ENCODE data around the gene CFAP300. TPM values are rescaled to one million over a fixed set of nuclear protein-coding genes. Genes with fewer than 3 reads are reported as not detected.

Gene CFAP300
- total RNA-seq, 1 donor from 2014 or later = 7.2 TPM

DNA sequence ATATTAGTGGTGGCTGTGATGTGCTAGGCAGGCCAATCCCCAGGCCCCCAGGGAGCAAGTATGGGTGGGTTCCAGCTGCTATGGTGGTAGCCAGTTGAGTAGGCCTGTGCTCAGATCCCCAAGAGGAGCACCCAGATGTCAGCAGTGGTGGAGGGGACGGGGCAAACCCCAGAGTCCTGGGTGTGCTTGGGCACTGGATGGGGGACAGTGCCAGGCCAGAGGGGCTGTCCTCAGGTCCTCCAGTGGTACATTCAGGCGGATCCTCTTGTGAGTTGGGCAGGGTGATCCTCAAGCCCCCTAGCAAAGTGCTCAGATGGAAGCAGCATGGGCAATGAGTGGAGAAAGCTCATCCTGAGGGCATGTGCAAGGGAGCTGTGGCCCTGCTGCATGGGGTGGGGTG is 26.0 kb downstream of the CFAP300 start:
- intact Hi-C loops (cut with DNase I) = no loop called here
- no peak overlapping the region for H3K27ac ChIP-seq
- no peak for ATAC-seq

GRCh38 chr11:102079625-102080024 is 32.4 kb downstream of the CFAP300 start:
- Histone ChIP-seq H3K27me3 (ENCODE audit: low read depth) (no peaks in the 10 kb centered on the region), H3K36me3 (no peaks in the 10 kb centered on the region), H3K27ac (no peak overlapping the region), H3K9me3 (no peaks in the 10 kb centered on the region), H3K4me1 (no peaks in the 10 kb centered on the region), H3K4me3 (no peak overlapping the region)
- TF ChIP-seq, protein P1, sequence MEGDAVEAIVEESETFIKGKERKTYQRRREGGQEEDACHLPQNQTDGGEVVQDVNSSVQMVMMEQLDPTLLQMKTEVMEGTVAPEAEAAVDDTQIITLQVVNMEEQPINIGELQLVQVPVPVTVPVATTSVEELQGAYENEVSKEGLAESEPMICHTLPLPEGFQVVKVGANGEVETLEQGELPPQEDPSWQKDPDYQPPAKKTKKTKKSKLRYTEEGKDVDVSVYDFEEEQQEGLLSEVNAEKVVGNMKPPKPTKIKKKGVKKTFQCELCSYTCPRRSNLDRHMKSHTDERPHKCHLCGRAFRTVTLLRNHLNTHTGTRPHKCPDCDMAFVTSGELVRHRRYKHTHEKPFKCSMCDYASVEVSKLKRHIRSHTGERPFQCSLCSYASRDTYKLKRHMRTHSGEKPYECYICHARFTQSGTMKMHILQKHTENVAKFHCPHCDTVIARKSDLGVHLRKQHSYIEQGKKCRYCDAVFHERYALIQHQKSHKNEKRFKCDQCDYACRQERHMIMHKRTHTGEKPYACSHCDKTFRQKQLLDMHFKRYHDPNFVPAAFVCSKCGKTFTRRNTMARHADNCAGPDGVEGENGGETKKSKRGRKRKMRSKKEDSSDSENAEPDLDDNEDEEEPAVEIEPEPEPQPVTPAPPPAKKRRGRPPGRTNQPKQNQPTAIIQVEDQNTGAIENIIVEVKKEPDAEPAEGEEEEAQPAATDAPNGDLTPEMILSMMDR (IDR thresholded peaks at IDR 0.05) = no peak
- DNase-seq = no peak
- intact Hi-C loops (cut with DNase I) = no loop called here
- ATAC-seq = no peak

More for the DNA sequence above, 26.0 kb downstream of the CFAP300 start:
- no peak overlapping the region for H3K4me3 ChIP-seq
- peaks cover 20% of the 10 kb centered on the region for H3K9me3 ChIP-seq
- no peak for DNase-seq
- no peaks in the 10 kb centered on the region for H3K36me3 ChIP-seq
- TF ChIP-seq, protein P1 (IDR thresholded peaks at IDR 0.05) = no peak
- no peaks in the 10 kb centered on the region for H3K4me1 ChIP-seq
- H3K27me3 ChIP-seq (ENCODE audit: low read depth) = no peaks in the 10 kb centered on the region

GRCh38 chr11:102081313-102081712 is 34.1 kb downstream of the CFAP300 start:
- ATAC-seq (no peak), DNase-seq (no peak)
- Histone ChIP-seq H3K4me1 (no peaks in the 10 kb centered on the region), H3K36me3 (no peaks in the 10 kb centered on the region), H3K9me3 (no peaks in the 10 kb centered on the region), H3K4me3 (no peak overlapping the region), H3K27me3 (ENCODE audit: low read depth) (no peaks in the 10 kb centered on the region), H3K27ac (no peak overlapping the region)
- intact Hi-C loops (cut with DNase I) = no loop called here
- TF ChIP-seq, protein P1 (IDR thresholded peaks at IDR 0.05) = no peak

DNA sequence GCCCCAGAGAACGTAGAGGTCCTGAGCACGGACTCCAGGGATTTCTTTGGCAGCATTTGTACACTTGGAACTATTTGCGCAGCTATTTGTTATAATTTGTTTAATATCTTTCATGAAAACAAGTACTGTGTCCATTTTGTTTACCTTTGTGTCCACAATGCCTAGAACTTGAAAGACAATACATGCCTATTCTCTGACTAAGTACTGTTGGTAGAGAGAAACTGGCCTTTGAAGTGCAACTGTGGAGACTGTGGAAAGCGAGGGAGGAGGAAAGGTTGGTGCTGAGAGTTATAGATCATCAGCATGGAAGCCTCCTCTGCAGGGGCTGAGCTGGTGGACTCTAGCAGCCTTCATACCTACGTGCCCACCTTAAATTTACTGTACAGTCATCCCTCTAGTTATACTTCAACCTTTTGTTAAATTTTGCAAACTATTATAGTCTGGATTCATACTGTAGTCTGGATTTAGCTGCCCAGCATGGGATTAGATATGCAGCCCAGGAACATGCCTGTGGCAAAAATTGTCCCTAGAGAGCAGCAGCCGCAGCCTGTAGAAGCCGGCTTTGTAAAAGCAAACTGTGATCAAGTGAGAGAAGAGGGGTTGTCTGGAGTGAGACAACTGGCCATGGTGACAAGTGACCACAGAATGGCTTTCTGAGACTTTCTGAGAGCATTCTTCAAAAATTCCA is 38.8 kb downstream of the CFAP300 start:
- Histone ChIP-seq H3K27ac (no peak overlapping the region), H3K9me3 (no peaks in the 10 kb centered on the region), H3K36me3 (no peaks in the 10 kb centered on the region), H3K4me1 (no peaks in the 10 kb centered on the region), H3K4me3 (no peak overlapping the region), H3K27me3 (ENCODE audit: low read depth) (no peaks in the 10 kb centered on the region)
- TF ChIP-seq, protein P1 (IDR thresholded peaks at IDR 0.05) = no peak
- DNase-seq (no peak), ATAC-seq (no peak)
- intact Hi-C loops (cut with DNase I) = no loop called here

GRCh38 chr11:102097186-102097585 is 49.9 kb downstream of the CFAP300 start:
- no peaks in the 10 kb centered on the region for H3K36me3 ChIP-seq
- DNase-seq = no peak
- no peaks in the 10 kb centered on the region for H3K27me3 ChIP-seq (ENCODE audit: low read depth)
- no peak overlapping the region for H3K4me3 ChIP-seq
- intact Hi-C loops (cut with DNase I) = no loop called here
- no peaks in the 10 kb centered on the region for H3K9me3 ChIP-seq
- no peak overlapping the region for H3K27ac ChIP-seq
- TF ChIP-seq, protein P1 (IDR thresholded peaks at IDR 0.05) = no peak
- ATAC-seq = no peak
- H3K4me1 ChIP-seq = no peaks in the 10 kb centered on the region

All from lower lobe of right lung (tissue), 2 donors.